ENCODE results near the gene NEK2. TPM values are rescaled to one million over a fixed set of nuclear protein-coding genes. Genes with fewer than 3 reads are reported as not detected.

Gene NEK2
- total and polyA plus RNA-seq, 2 of the 13 experiments (the other 11 are each of a cell fraction or from before 2014, with no cell fraction given) = 10.9 to 40.8 TPM

GRCh38 chr1:211648336-211648735 is 27.1 kb downstream of the NEK2 start (continued):
- 0 out of 2 replicates have a peak, but pooled peaks have one; percentile 30 for TF ChIP-seq MED1 (CRISPR knock-in tag; IDR thresholded peaks at IDR 0.05)
- no peak for TF ChIP-seq SOX13 (IDR thresholded peaks at IDR 0.05)
- peak in 1 of 2 experiments; percentile 62; a peak in 1 of 4 replicates for TF ChIP-seq SOX13 (CRISPR knock-in tag; conservative IDR thresholded peaks at IDR 0.05 in 1 of 2, IDR thresholded peaks at IDR 0.05 in 1 of 2)
- TF ChIP-seq ZBTB20 (CRISPR knock-in tag; IDR thresholded peaks at IDR 0.05; ENCODE audit: borderline replicate concordance, low read depth) = no peak
- TF ChIP-seq, protein P1, sequence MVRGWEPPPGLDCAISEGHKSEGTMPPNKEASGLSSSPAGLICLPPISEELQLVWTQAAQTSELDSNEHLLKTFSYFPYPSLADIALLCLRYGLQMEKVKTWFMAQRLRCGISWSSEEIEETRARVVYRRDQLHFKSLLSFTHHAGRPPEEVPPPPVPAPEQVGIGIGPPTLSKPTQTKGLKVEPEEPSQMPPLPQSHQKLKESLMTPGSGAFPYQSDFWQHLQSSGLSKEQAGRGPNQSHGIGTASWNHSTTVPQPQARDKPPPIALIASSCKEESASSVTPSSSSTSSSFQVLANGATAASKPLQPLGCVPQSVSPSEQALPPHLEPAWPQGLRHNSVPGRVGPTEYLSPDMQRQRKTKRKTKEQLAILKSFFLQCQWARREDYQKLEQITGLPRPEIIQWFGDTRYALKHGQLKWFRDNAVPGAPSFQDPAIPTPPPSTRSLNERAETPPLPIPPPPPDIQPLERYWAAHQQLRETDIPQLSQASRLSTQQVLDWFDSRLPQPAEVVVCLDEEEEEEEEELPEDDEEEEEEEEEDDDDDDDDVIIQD (CRISPR knock-in tag; IDR thresholded peaks at IDR 0.05; ENCODE audit: low read depth) = peak; percentile 52; the same call in 1 of the 2 replicates
- TF ChIP-seq ARID3A (IDR thresholded peaks at IDR 0.05; ENCODE audit: low read depth, low read length) = peak; percentile 48; the same call in 1 of the 2 replicates
- TF ChIP-seq ZBTB34 (CRISPR knock-in tag; IDR thresholded peaks at IDR 0.05) = no peak
- TF ChIP-seq ZNF678 (CRISPR knock-in tag; IDR thresholded peaks at IDR 0.05) = no peak
- TF ChIP-seq ZMYM3 (CRISPR knock-in tag; IDR thresholded peaks at IDR 0.05) = peak; percentile 57; the same call in 1 of the 2 replicates
- 0 out of 4 replicates have a peak, but pooled peaks of 1 of the 2 experiments have one; percentile 40 for TF ChIP-seq KLF16 (CRISPR knock-in tag; IDR thresholded peaks at IDR 0.05)
- no peak for TF ChIP-seq GFI1 (CRISPR knock-in tag; IDR thresholded peaks at IDR 0.05; ENCODE audit: borderline replicate concordance)
- no peak for TF ChIP-seq ZNF282 (IDR thresholded peaks at IDR 0.05; ENCODE audit: partially characterized antibody)
- TF ChIP-seq TGIF2 (CRISPR knock-in tag; IDR thresholded peaks at IDR 0.05) = peak; percentile 72; the same call in 1 of the 2 replicates
- TF ChIP-seq RCOR2 (CRISPR knock-in tag; IDR thresholded peaks at IDR 0.05) = peak; percentile 27; the same call in 1 of the 2 replicates
- no peak for TF ChIP-seq POGZ (CRISPR knock-in tag; IDR thresholded peaks at IDR 0.05)
- no peak for TF ChIP-seq ZNF543 (CRISPR knock-in tag; IDR thresholded peaks at IDR 0.05)
- 0 out of 2 replicates have a peak, but pooled peaks have one; percentile 28 for TF ChIP-seq MYPOP (CRISPR knock-in tag; IDR thresholded peaks at IDR 0.05)
- no peak for TF ChIP-seq PRPF4 (IDR thresholded peaks at IDR 0.05; ENCODE audit: low read depth, low read length, poor library complexity, severe bottlenecking)
- TF ChIP-seq ETV5 (CRISPR knock-in tag; IDR thresholded peaks at IDR 0.05; ENCODE audit: borderline replicate concordance) = peak; percentile 80; the same call in 1 of the 2 replicates

Data from HepG2 (cell line).